ENCODE results near the gene SIN3A. TPM values are rescaled to one million over a fixed set of nuclear protein-coding genes. Genes with fewer than 3 reads are reported as not detected.
A peak's percentile ranks its signal among the peaks of the same experiment; 100 is the strongest.

The SIN3A gene
- total and polyA plus RNA-seq, 9 of the 15 experiments (the other 6 are each of a cell fraction or from before 2014, with no cell fraction given), result 11.1 to 70.3 (median 25.3) TPM

GRCh38 chr15:75454471-75455378 lies 3.2 kb upstream of the SIN3A start (continued):
- no peak for TF ChIP-seq MED1 (CRISPR knock-in tag; IDR thresholded peaks at IDR 0.05; ENCODE audit: borderline replicate concordance)
- TF ChIP-seq HDAC6 (IDR thresholded peaks at IDR 0.05; ENCODE audit: low read depth, low read length), result no peak
- TF ChIP-seq NCOA4 (IDR thresholded peaks at IDR 0.05; ENCODE audit: partially characterized antibody), result no peak
- TF ChIP-seq OTX1 (CRISPR knock-in tag; IDR thresholded peaks at IDR 0.05), result no peak
- TF ChIP-seq FOXM1 (IDR thresholded peaks at IDR 0.05; ENCODE audit: low read depth), result no peak
- no peak for TF ChIP-seq FOXM1 (CRISPR knock-in tag; IDR thresholded peaks at IDR 0.05; ENCODE audit: low read depth)
- TF ChIP-seq RAD51 (IDR thresholded peaks at IDR 0.05; ENCODE audit: borderline replicate concordance, low read depth), result no peak
- no peak for TF ChIP-seq TCF3 (CRISPR knock-in tag; IDR thresholded peaks at IDR 0.05)
- no peak for TF ChIP-seq PRMT5 (CRISPR knock-in tag; IDR thresholded peaks at IDR 0.05)
- TF ChIP-seq ZNF511 (CRISPR knock-in tag; IDR thresholded peaks at IDR 0.05), result no peak
- TF ChIP-seq STAG1 (CRISPR knock-in tag; IDR thresholded peaks at IDR 0.05; ENCODE audit: borderline replicate concordance), result no peak
- TF ChIP-seq ZNF24 (IDR thresholded peaks at IDR 0.05), result no peak
- no peak; the same call in 1 of the 2 replicates for TF ChIP-seq EP400 (IDR thresholded peaks at IDR 0.05)
- no peak for TF ChIP-seq PKNOX1 (IDR thresholded peaks at IDR 0.05)
- TF ChIP-seq EGR1 (conservative IDR thresholded peaks at IDR 0.05), result peak; percentile 65
- TF ChIP-seq RBM14 (IDR thresholded peaks at IDR 0.05; ENCODE audit: borderline replicate concordance, insufficient read depth, low read depth, low read length), result no peak
- TF ChIP-seq ZNF124 (CRISPR knock-in tag; IDR thresholded peaks at IDR 0.05), result no peak
- no peak for TF ChIP-seq ARNT (IDR thresholded peaks at IDR 0.05)
- no peak for TF ChIP-seq RBM15 (IDR thresholded peaks at IDR 0.05; ENCODE audit: insufficient read depth, low read length)
- peak; percentile 73 for TF ChIP-seq MAX (CRISPR knock-in tag; IDR thresholded peaks at IDR 0.05)
- TF ChIP-seq ZNF668 (CRISPR knock-in tag; IDR thresholded peaks at IDR 0.05), result no peak
- TF ChIP-seq KAT7 (CRISPR knock-in tag; IDR thresholded peaks at IDR 0.05; ENCODE audit: borderline replicate concordance), result peak; percentile 86
- TF ChIP-seq PCBP1 (IDR thresholded peaks at IDR 0.05; ENCODE audit: low read depth, low read length, poor library complexity, severe bottlenecking), result peak; percentile 46

Data from K562 (cell line).